ENCODE measurements around the gene SLC6A19.

The SLC6A19 gene

DNA sequence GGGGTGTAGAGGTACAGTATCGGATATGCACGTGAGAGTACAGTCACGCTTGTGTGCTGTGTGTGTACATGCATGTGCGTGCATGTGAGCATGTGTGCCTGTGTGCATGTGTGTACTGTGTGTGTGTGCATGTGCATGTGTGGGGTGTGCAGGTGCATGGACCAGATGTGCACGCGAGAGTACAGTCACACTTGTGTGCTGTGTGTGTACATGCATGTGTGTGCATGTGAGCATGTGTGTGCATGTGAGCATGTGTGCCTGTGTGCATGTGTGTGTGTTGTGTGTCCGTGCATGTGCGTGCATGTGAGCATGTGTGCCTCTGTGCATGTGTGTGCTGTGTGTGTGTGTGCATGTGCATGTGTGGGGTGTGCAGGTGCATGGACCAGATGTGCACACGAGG is 10.3 kb downstream of the SLC6A19 start:
- no peak for DNase-seq

DNA sequence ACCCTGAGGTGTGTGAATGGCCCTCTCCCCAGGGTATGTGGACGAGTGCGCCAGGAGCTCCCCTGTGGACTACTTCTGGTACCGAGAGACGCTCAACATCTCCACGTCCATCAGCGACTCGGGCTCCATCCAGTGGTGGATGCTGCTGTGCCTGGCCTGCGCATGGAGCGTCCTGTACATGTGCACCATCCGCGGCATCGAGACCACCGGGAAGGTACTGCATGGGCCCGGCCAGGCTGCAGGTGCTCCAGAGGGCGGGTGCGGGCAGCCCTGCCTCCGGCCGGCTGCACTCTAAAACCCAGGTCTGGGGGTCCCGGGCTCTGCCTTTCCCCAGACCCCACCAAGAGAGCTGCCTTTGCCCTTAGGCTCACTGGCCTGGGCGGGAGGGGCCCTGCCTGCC is 10.9 kb downstream of the SLC6A19 start:
- DNase-seq = no peak

DNA sequence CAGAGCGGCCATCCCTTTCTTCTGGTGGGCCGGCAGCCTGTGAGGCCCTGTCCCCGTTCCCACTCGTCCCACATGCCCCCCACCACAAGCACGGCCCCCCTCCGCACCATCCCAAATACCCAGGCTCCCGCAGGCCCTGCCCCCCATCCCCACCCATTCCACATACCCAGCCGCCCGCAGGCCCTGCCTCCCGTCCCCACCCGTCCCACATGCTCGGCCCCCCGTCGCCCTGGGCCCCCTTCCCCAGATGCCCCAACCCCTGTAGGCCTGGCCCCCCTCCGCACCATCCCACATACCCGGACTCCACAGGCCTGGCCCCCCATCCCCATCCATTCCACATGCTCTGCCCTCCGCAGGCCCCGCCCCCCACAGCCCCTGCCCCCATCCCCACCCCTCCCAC is 11.5 kb downstream of the SLC6A19 start:
- no peak for DNase-seq

DNA sequence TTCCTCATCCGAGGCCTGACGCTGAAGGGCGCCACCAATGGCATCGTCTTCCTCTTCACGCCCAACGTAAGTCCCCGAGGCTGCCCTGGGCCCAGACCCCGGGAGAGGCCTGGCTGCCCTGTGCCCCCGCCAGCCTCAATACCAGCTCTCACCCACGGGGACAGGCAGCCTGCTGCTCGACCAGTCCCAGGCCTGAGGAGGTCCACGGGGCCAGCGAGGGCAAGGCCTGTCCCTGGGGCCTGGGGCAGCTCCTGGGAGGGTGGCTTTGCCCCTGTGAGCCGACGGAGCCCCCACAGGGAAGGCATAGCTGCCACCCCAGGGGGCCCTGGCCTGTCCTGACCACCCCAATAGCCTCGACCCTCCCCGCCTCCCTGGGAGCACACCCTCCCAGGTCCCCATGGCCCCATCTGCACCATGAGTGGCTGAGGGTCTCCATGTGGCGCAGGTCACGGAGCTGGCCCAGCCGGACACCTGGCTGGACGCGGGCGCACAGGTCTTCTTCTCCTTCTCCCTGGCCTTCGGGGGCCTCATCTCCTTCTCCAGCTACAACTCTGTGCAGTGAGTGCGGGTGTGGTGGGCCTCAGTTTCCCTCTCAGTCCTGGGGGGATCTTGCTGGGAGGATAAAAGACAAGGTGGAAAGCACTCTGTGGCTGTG is 12.2 kb downstream of the SLC6A19 start:
- DNase-seq = no peak

DNA sequence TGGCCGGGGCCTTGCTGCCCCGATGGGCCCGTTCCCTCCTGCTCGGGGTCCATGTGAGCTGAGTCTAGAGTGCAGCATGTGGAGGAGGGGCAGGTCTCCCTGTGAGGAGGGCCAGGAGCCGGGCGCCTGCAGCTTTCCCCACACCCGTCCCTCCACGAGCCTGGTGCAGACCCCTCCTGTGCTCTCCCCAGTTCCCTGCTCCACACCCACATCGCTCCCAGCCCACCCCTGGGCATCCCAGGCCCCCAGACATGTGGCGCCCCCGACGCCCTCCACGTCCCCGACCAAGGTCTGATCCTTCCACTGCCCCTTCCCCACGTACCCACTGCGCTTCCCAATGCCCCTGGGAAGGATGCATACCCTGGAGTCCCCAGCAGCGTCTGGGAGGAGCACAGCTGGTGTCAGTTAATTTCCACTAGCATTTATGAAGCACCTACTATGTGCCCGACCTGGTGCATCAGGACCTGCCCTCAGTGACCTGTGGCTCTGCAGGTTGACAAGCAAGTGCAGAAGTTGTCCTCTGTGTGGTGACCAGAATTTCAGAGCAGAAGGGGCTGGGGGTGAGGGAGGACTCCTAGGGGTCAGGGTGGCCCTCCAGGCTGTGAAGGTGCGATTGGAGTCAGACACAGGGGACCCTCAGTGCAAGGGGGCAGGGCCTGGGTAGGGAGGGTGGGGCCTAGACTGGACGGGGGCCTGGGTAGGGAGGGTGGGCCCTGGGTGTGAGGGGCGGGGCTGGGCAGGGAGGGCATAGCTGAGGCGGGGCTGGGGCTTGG is 13.0 kb downstream of the SLC6A19 start:
- DNase-seq = no peak

DNA sequence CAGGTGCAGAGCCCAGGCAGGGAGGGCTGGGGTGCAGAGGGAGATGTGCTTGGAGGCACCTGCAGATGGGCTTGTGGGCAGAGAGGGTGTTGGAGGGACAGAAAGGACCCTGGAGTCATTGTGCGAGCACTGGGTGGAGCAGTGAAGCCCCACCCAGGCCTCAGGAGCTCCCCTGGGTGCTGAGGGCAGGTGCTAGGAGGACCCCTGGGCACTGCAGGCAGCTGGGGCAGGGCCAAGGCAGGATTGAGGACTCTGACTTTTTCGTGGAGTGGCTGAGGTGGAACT is 13.5 kb downstream of the SLC6A19 start:
- no peak for DNase-seq

DNA sequence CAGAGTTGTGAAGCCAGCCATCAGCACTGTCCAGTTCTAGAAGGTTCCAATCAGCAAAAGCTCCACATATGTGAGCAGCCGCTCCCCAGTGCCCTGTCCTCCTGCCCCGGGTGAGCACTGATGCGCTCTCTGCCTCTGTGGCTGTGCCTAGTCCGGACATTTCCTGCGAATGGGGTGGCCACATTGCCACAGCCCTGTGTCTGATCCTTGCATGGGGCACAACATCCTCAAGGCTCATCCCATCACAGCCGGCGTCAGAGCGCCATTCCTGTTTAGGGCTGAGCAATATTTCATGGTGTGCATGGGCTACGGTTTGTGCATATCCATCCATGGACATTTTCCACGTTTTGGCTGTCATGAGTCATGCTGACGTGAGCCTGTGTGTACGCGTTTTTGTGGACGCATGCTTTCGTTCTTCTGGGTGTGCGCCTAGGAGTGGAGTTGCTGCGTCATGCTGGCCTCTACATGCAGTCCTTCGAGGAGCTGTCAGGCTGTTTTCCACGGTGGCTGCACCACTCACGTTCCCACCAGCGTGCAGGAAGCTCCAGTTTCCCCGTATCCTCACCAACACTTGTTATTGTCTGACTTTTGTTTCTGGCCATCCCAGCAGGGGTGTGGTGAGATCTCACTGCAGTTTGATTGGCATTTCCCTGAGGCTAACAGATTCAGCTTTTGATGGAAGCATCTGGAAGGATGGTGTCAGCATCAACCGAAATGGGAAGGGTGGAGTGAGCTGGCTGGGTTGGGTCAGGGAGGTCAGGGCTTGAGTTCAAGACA is 14.1 kb downstream of the SLC6A19 start:
- DNase-seq = no peak

DNA sequence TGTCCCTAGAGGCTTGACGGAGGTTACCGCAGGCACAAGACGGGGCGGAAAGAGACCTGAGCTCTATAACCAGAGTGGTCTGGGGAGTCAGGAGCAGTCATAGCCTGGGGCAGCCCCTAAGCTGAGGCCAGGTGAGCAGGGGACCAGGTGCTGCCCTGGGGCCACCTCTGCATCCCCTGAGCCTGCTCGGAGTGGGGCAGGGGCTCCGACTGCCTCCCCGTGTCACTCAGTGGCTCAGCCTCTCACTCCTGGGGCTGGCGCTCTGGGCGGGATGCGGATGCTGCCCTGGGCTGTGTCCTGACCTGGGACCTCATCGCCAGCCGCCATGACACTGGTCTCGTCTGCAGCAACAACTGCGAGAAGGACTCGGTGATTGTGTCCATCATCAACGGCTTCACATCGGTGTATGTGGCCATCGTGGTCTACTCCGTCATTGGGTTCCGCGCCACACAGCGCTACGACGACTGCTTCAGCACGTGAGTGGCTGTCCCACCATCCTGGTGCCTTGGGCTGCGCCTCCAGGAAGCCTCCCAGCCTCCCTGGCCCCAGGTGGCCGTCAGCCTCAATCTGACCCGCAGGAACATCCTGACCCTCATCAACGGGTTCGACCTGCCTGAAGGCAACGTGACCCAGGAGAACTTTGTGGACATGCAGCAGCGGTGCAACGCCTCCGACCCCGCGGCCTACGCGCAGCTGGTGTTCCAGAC is 15.0 kb downstream of the SLC6A19 start:
- DNase-seq = no peak

DNA sequence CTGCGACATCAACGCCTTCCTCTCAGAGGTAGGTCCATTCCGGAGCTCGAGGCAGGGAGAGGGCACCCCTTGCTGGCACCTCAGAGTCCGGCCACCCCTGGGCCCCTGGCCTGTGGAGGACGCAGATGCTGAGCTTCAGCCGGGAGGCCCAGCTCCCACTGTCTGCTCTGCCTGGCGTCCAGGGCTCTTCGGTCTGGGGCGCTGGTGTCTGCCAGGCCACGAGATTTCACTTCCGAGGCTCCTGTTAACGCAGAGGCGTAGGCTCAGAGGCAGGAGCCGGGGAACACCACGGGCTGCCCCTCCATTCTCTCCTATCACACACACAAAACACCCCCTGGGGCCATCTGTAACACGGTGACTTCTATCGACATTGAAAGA is 15.5 kb downstream of the SLC6A19 start:
- DNase-seq = no peak

DNA sequence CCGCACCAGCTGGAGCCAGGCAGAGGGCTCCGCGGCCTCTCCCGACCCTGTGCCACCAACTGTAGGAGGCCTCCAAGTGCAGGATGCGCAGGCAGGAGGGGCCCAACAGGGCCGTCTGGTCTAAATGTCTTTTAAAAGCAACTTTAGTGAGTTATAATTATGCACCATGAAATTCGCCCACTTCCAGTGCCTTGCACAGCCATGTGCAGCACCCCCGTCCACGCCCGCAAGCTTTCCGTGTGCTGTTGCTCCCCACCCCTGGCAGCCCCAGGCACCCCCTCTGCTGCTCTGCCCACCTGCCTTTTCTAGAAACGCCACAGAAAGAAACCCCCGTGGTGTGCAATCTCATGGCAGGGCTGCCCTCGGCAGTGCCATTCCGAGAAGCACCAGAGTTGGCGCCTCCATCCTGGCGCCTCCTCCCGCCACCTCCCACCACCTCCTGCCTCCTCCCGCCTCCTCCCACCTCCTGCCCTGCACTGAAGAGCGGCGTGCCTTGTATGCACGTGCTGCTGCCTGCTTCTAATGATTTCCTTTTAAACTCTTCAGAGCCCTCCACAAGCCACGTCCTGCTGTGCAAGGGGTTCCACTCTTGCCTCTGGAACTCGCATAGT is 16.3 kb downstream of the SLC6A19 start:
- DNase-seq = no peak

DNA sequence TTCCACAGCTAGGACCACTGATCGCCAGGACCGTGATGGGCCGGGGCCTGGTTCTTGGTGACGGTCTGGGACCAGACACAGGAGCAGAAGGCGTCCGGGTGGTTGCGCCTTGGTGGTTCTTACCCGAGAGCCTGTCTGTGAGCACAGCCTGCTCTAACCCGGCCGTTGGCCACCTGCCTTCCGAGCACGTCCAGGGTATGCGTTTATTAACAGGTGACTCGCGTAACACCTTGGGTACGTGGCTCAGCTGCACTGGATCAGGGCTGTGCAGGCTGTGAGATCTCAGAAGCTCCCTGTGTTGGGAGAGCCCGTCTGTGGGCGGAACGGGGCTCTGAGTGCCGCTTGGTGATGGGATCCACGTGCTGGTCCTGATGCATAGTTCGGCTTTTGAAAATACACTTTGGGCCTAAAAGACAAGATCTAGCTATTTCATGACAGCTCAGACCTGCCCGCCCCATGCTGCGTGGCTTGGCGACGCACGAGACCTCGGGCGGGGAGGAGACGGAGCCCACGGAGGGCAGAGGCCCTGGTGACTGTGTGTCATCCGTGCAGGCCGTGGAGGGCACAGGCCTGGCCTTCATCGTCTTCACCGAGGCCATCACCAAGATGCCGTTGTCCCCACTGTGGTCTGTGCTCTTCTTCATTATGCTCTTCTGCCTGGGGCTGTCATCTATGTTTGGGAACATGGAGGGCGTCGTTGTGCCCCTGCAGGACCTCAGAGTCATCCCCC is 17.1 kb downstream of the SLC6A19 start:
- no peak for DNase-seq

DNA sequence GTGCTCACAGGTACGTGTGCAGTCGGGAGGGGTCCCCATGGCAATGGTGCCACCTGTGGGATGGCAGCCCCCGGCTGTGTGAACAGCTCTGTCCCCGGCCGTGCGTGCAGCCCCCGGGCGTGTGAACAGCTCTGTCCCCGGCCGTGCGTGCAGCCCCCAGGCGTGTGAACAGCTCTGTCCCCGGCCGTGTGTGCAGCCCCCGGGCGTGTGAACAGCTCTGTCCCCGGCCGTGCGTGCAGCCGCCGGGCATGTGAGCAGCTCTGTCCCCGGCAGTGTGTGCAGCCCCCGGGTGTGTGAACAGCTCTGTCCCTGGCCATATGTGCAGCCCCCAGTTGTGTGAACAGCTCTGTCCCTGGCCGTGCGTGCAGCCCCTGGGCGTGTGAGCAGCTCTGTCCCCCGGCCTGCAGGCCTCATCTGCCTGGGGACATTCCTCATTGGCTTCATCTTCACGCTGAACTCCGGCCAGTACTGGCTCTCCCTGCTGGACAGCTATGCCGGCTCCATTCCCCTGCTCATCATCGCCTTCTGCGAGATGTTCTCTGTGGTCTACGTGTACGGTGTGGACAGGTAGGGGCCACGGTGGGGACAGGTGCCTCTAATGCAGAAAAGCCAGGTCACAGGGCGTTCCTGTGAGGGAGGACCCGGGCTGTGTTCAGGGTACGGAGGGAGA is 17.8 kb downstream of the SLC6A19 start:
- no peak for DNase-seq

DNA sequence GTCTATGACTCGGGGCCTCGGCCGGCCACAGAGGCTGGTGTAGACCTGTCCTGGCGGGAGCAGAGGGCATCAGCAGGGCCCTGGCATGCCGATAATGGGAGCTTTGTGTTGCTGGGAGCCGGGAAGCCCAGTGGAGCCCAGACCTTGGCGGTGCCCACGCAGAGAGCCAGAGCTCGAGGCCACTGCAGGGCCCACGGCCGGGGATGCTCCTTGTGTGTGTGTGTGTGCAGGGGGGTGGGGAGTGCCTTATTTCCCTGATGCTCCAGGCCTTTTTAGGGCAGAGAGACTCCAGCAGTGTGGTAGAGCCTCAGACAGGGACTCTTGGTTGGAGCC is 18.3 kb downstream of the SLC6A19 start:
- no peak for DNase-seq

DNA sequence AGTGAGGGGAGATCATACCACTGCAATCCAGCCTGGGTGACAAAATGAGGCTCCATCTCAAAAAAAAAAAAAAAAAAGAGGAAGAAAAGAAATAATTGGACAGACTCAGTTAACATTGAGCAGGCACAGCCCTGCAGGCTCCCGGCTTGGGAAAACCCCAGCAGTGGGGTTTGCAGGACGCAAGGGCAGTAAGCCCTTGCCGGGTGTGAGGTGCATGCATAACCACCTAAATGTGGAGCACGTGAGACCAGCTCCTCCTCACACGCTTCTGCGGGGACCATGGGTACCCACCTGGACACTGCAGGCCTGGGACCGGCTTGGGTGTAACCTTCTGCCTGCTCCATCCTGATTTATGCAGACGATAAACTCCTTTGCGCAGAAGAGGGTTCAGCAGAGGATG is 19.0 kb downstream of the SLC6A19 start:
- DNase-seq = no peak

DNA sequence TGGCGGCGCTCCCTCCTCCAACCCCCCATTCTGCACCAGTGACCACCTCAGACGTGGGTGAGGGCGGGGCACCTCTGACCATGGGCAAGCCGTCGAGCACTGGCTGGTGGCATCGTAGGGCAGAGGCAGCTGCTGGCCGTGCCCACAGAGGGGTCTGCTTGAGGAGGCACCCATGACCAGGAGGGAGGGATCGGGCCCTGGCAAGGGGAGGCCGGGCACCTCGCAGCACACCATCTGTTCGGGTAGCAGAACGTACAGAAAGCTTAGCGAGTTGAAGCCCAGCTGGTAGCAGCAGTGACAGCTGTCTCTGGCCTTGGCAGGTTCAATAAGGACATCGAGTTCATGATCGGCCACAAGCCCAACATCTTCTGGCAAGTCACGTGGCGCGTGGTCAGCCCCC is 19.4 kb downstream of the SLC6A19 start:
- no peak for DNase-seq

DNA sequence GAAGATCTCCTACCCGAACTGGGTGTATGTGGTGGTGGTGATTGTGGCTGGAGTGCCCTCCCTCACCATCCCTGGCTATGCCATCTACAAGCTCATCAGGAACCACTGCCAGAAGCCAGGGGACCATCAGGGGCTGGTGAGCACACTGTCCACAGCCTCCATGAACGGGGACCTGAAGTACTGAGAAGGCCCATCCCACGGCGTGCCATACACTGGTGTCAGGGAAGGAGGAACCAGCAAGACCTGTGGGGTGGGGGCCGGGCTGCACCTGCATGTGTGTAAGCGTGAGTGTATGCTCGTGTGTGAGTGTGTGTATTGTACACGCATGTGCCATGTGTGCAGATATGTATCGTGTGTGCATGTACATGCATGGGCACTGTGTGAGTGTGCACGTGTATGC is 20.3 kb downstream of the SLC6A19 start:
- DNase-seq = no peak

DNA sequence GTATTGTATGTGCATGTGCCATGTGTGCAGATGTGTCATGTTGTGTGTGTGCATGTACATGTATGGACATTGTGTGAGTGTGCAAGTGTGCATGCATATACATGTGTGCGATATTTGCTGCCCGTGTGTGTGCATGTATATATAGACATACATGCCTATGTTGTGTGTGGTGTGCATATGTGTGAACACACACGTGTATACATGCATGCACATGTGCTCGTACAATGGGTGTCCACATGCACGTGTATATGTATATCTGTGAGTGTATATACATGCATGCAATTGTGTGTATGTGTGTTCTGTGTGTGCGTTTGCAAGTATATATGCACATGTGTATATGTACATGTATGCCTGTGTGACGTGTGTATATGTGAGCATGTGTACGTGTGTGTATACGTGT is 20.8 kb downstream of the SLC6A19 start:
- DNase-seq = no peak

DNA sequence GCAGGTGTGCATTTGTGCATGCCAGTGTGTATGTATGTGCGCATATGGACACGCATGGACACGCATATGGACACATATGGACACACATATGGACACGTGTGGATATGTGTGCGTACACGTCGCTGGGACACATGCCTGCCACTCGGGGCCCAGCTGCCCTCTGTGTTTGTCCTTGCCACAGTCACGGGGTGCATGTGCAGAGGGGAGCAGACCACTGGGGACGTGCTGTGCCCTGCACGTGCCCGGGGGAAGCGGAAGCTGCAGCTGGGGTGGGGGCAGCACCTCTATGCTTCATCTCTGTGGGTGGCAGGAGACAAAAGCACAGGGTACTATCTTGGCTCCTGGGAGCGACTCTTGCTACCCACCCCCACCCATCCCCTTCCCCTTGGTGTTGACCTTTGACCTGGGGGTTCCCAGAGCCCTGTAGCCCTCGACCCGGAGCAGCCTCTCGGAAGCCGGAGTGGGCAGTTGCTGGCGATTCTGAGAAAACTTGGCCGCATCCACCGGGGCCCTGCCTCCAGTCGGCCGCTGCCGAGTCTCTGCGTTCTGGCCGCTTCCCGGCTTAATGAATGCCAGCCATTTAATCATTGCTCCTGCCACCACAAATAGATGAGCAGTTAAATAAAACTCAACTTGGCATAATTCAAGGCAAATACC is 21.4 kb downstream of the SLC6A19 start:
- DNase-seq = no peak

DNA sequence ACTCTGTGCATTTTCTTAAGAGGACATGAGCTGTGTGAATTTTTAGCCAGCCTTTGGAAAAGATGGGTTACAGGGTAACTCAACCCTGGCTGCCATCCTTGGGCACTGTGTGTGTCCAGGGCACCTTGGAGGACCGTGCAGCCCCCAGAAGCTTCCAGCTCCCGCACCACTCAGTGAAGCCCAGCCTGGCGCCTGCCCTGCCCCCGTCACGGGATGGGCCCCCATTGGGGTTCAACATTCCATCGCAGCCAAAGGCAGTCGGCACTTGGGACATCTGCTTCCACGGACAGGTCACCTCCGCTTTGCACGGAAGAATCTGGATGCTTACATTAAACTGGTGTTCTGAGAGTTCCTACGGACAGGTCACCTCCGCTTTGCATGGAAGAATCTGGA is 21.9 kb downstream of the SLC6A19 start:
- DNase-seq = no peak

DNA sequence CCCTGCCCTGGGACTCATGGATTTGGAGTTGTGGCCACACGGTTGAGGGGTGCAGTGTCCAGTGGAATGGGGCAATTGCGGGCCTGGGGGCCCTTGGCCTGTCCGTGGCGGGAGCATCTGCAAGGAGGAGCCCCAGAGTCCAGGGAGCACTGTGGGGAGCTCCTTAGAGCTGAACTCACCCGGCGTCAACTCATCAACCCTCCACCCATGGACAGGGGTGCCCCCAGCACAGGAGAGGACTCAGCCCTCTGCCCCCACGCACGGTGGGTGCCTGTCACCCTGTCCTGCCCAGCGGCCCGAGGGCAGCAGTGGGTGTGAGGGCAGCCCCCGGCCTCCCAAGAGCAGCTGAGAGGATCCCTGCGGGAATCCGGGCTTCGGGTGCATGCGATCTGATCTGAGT is 23.2 kb downstream of the SLC6A19 start:
- DNase-seq = no peak

DNA sequence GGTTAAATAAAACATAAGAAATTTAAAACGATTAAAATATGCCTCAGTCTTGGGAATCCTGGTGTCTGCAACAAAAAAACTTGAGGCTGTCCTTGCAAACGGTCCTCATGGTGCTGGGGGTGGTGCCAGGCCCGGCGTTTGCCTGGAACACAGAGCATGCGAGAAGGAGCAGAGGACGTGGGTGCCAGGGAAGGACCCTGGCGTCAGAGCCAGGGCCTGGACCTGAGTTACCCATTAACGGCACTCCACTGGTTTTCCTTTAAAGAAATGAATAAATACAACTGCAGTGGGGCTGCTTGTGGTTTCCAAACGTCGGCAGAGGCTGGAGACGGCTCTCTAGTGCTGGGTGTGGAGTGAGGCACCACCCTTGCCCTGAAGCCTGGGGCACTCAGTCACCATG is 23.7 kb downstream of the SLC6A19 start, which contains the start of gene SLC6A18:
Gene SLC6A18, plus strand, starts transcription at position 301 of the 400 bp plus-strand sequence. Its CDS starts 97 bp downstream, at position 398.
- DNase-seq = no peak
